Neural cell (in vitro differentiated cells): ENCODE measurements around the gene MTG1.

Source experiments
- CTCF ChIP-seq: fragments of 450-650 bp; IDR thresholded peaks from 2 replicates; pipeline ENCODE4 v1.5.1; 2014; ENCODE audit warnings: antibody characterized with exemption, mild to moderate bottlenecking, moderate library complexity; ENCODE audit not compliant: poor library complexity, severe bottlenecking
- EZH2 ChIP-seq: fragments of 200-600, 300-800 bp; shearing (Covaris generic), sonication (generic); IDR thresholded peaks from 2 replicates; pipeline ENCODE4 v1.6.1; 2014; ENCODE audit warnings: antibody characterized with exemption, low read length, borderline replicate concordance, mild to moderate bottlenecking; ENCODE audit not compliant: insufficient read depth, poor library complexity, severe bottlenecking
- POLR2AphosphoS5 ChIP-seq: IDR thresholded peaks from 2 replicates; pipeline ENCODE4 v1.6.1; 2012

GRCh38 chr10:133350950-133351329, 43.0 kb upstream of the MTG1 start:
- TF ChIP-seq CTCF (no peak), EZH2 (no peak), POLR2AphosphoS5 (no peak)
